Measurements from ENCODE around the gene PRDM4.
A peak's percentile ranks its signal among the peaks of the same experiment; 100 is the strongest.
"Not testable (repeated sequence)": the region's sequence is repeated elsewhere in the genome, so short reads cannot be mapped to it uniquely, and the experiment has no call there.

Gene PRDM4

DNA sequence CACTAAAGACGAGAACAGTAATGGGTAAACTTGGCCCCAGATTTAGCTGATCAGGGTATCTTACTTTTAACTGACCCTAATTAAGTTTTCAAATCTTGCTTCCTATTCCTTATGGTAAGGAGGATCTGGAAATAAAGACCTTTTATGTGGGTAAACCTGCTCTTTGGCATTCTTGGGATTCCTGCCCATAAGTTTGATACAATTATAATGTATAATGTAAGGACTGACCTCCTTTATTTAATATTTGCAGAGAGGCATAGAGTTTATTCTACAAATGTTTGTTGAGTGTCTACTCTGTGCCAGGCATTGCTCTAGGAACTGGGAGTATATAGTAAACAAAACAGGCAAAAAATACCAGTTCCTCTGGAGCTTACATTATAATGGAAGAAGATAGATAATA is 4.4 kb upstream of the PRDM4 start:
- no peak for DNase-seq

DNA sequence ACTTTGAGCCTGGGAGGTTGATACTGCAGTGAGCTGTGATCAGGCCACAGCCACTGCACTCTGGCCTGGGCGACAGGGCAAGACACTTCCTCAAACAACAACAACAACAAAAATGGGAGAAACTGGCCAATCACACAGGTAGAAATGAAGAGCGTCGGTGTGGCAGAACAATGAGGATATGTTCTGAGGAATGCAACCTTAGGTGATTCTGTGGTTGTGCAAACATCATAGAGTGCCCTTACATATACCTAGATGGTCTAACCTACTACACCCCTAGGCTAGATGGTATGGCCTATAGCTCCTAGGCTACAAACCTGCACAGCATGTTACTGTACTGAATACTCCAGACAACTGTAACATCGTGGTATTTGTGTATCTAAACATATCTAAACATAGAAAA is 3.7 kb upstream of the PRDM4 start:
- no peak for DNase-seq

DNA sequence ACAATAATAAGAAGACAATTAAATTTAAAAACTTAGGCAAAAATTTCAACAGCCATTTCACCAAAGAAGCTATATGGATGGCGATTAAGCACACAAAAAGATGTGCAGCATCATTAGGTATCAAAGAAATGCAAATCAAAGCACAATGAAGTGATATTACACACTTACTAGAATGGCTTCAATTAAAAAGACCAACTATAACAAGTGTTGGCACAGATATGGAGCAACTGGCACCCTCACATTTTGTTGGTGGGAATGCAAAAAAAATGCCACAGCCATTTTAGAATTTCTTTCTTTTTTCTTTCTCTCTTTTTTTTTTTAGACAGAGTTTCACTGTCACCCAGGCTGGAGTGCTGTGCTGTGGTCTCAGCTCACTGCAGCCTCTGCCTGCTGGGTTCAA is 1.9 kb upstream of the PRDM4 start:
- no peak for DNase-seq

DNA sequence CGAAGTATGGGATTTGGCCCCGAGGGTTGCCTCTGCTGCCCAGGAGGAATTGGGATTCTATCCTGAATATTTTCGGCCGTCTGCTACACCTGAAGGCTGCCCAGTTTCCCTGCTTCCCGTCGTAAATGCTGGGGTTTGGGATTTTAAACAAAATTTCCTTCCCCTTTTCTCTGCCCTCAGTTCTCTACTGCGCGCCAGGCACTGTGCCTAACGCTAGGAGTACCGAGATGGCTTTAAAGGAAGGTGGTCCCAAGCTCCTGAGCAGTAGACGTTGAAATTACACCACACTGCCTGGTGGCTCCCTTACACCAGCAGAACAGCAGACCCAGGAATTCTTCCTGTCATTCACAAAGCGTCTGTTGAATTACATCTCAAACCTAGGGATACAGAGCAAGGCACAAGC is 566 bp upstream of the PRDM4 start:
- DNase-seq: no peak

DNA sequence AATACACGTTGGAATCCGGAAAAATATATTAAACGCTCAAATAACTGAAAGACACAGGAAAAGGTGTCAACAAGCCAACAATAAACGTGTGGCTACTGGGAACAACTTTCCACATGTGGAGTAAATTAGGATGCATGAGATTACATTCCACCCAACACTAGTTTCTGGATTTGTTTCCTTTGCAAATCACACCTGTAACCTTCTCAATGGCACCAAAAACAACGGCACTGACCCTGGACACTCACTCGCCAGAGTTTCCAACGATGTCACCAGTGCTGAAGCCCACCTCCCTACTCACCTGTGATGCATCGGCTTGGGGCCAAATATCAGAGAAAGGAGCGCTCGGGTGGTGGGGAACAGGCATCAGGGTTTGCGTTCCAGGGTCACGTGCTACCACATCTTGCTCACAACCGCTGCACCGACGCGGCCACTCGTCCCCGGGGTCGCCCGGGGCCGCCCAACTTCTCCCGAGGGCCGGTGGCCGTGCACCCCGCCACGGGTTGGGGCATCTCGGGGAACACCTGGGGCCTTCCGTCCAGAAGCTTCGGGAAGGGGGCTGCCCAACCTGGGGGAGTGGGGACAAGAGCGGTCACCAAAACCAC is 629 bp downstream of the PRDM4 start:
- no peak for DNase-seq

DNA sequence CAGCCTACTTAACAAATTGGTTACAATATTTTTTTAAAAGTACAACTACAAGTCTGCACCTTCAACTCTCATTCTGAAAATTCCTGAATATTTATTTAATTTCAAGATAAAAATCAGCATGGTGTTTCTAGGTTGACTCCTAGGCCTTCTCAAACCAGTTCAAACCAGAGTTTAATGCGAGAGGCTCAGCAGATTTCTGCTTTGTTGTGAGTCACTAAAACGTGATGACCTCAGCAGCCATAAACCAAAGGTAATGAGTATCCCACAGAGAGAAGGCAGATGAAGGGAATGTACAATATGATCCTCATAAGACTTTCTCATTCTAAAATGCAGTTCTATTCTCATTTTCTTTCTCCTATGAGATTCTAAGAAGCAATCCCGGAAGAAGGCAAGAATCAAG is 1.5 kb downstream of the PRDM4 start:
- no peak for DNase-seq

DNA sequence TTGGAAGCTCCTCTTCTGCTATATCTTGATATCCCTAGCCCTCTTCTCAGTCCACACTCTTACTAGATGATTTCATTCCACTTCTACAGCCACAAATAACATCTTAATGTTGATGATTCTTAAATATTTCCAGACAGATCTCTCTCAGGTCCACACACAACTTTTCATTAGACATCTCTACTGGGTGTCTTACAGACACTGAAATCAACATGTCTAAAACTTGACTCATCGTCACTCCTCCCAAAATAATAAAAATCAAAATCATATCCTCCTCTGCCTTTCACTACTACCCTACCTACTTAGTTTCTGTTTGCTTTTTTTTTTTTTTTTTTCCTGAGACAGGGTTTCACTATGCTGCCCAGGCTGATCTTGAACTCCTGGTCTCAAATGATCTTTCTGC is 11.9 kb downstream of the PRDM4 start:
- DNase-seq: no peak

DNA sequence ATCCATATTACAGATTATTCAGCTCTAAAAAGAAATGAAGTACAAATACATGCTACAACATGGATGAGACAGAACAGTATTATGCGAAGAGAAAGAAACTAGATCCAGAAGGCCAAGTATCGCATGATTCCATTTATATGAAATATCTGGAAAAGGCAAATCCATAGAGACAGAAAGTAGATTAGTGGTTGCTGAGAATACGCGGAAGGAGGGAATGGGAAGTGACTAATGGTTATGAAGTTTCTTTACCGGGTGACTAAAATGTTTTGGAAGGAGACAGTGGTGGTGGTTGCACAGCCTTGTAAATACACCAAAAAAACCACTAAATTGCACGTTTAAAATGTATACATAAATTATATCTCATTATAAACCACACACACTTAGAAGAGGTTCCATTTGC is 12.5 kb downstream of the PRDM4 start:
- DNase-seq: no peak

DNA sequence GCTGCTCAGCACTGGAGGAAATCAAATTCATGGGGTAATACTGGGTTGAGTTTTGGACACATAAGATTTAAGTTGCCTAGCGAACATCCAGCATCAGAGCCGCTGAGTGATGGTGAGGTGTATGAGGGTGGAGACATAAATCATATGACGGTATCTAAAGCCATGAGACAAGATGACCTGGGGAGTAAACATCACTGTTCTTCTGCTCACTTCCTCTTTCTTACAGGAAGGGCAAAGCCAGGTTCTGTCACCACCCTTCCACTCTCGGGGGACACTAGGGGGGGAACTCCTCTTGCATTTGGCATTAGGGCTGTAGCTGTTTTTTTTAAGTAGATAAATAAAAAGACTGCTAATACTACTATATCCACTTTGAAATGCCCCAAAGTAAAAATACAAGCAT is 24.0 kb downstream of the PRDM4 start:
- DNase-seq: no peak

DNA sequence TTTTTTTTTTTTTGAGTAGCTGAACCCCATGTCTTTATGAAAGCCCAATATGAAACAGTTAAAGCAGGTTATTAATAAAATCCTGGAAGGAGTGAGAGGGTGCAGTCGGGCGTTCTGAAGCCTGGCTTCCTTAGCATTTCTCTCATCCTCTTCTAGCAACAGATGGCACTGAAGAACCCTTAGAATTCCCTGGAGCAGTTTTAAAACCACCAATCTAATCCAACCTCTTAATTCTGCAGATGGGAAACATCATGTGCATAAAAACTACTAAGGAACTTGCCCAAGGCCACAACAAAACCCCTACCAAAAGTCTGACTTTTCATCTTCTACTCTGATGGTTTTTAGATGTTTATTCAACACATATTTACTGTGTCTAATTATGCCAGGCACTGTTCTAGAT is 25.2 kb downstream of the PRDM4 start:
- DNase-seq: no peak

DNA sequence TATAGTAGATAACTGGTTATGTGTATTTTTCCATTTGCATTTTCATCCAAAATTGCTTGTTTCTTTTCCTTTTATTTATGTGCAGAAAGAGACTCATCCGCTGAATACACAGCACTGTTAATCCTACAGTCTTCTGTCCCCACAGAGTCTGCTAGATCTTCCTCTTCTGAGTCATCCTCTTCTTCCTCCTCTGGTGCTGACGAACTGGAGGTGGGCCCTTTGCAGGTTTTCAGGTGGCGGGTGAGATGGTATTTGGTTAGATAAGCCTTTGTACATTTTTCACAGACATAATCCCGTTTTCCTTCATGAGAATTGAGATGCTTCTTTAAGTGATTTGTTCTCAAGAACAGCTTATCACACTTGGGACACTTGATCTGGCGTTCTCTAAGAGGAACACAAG is 26.8 kb downstream of the PRDM4 start:
- no peak for DNase-seq

DNA sequence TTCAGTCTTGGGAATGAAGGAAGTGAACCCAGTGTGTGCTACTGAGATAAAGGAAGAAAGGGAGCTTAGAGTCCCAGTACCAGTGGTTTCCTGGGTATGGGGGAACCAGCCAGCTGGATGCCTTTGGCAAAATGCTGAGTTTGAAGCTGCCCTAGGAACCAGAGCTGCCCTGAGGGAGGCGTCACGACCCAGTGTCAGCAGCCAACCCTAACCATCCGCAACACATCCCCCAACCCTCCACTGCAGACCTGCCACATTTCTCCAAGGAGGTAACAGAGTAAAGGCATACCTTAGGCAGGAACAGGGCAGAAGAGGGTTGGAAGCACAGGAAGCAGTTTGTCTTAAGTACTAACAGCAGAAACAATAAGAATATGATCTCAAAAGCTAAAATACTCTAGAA is 28.6 kb downstream of the PRDM4 start:
- DNase-seq: no peak

DNA sequence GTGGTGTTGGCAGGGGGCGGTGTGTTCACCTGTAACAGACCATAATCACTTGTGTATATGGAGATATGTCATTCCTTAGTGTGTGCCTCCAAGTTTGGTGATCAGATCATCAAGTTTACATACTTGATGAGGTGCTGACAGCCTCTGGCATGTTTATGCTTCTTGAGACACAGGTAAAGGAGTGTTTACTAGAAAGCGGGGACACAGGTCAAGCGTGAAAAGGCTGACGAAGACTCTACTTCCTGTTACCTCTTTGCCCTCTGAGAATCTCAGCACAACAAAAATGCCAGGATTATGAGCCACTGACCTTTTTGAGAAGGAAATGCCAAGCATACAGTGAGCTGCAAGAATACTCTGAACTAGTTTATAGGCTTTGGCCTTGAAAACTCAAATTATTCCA is 29.6 kb downstream of the PRDM4 start:
- no peak for DNase-seq

DNA sequence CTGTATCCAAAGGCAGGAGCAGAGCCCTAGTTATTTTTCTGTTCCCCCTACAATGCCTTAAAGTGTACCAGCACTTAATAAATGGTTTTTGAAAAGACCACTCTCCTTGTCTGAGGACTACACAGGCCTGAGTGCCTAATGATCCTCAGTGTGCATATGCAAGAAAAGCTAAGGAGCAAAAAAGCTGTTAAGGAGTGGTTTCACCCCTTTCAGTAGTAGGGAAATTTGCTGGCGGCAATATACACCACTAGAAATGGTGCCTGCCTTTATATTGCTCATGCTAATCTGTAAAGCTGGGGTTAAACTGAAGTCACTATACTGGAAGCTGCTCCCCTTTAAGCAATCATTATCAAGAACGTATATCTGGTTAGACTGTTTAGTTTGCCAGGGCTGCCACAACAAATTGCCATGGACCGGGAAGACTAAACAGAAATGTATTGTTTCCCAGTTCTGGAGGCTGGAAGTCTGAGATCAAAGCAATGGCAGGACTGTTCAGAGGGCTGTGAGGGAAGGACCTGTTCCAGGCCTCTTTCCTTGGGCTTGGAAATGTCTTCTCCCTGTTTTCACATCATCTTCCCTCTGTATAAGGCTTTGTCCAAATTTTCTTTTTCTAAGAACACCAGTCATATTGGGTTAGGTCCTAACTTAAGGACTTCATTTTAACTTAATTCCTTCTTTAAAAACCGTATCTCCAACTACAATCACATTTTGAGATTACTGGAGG is 30.2 kb downstream of the PRDM4 start:
- DNase-seq: no peak

DNA sequence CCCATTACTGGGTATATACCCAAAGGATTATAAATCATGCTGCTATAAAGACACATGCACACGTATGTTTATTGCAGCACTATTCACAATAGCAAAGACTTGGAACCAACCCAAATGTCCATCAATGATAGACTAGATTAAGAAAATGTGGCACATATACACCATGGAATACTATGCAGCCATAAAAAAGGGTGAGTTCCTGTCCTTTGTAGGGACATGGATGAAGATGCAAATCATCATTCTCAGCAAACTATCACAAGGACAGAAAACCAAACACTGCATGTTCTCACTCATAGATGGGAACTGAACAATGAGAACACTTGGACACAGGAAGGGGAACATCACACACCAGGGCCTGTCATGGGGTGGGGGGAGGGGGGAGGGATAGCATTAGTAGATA is 33.2 kb downstream of the PRDM4 start:
- not testable (repeated sequence) for DNase-seq

DNA sequence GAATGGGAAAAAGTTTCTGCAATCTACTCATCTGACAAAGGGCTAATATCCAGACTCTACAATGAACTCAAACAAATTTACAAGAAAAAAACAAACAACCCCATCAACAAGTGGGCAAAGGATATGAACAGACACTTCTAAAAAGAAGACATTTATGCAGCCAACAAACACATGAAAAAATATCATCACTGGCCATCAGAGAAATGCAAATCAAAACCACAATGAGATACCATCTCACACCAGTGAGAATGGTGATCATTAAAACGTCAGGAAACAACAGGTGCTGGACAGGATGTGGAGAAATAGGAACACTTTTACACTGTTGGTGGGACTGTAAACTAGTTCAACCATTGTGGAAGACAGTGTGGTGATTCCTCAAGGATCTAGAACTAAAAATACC is 33.6 kb downstream of the PRDM4 start:
- not testable (repeated sequence) for DNase-seq

DNA sequence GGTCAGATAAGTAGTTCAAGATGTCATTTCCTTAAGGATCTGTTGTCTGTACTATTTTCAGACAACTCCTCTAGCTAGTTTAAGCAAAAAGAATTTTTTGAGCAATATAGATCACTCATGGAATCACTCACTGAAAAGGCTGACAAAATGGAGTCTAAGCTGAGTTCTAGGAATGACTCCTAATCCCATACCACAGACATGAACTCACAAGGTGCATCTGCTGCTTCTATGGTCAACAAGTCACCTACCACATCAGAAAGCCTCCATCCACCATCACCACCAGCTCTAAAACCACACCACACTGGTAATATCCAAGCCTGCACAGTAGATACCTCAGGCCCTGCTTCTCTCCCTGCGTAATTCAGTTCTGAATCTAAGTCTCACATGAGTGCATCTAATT is 42.3 kb downstream of the PRDM4 start:
- DNase-seq: no peak

DNA sequence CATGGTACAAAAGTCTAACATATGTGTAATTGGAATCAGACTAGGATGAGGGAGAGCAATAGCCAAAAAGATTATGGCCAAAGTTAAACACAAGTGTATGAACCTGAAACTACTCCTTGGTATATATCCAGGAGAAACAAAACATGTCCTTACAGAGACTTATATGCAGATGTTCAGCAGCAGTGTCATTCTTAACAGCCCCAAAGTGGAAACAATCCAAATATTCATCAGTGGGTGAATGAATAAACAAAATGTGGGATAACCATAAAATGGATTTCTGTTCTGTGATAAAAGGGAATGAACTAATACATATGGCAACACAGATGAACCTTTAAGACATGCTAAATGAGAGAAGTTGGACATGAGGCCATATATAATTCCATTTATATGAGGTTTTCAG is 45.2 kb downstream of the PRDM4 start:
- no peak for DNase-seq

DNA sequence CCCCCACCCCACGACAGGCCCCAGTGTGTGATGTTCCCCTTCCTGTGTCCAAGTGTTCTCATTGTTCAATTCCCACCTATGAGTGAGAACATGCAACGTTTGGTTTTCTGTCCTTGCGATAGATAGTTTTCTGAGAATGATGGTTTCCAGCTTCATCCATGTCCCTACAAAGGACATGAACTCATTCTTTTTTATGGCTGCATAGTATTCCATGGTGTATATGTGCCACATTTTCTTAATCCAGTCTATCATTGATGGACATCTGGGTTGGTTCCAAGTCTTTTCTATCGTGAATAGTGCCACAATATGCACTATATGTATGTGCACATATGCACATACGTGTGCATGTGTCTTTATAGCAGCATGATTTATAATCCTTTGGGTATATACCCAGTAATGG is 55.4 kb downstream of the PRDM4 start:
- not testable (repeated sequence) for DNase-seq

DNA sequence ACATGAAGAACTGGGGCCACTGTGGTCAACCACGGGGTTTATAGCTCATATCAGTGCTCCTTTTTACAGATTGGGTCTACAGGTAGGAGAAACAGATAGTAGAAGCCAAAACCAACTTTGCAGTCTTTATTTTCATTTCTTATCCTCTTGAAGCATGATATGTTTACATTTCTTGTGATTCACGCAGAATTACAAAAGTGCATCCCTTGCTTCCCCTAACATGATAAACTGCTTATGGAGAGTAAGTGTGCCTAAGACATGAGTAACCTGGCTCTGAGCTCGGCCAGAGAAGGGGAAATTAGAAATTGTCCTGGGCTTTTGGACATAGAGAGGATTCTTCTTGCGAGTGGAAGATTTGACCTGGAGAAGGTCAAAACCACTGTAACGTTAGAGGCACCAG is 56.9 kb downstream of the PRDM4 start:
- DNase-seq: no peak

DNA sequence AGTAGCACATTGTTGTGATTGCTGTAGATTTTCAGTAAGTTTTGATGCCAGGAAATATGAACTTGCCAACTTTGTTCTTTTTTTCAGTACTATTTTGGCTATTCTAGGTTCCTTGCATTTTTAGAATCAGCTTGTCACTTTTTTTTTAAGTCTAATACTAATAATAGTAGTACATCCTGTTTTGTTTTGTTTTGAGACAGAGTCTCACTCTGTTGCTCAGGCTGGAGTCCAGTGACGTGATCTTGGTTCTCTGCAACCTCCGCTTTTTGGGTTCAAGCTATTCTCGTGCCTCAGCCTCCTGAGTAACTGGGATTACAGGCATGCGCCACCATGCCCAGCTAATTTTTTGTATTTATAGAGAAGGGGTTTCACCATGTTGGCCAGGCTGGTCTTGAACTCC is 58.8 kb downstream of the PRDM4 start:
- DNase-seq: no peak

DNA sequence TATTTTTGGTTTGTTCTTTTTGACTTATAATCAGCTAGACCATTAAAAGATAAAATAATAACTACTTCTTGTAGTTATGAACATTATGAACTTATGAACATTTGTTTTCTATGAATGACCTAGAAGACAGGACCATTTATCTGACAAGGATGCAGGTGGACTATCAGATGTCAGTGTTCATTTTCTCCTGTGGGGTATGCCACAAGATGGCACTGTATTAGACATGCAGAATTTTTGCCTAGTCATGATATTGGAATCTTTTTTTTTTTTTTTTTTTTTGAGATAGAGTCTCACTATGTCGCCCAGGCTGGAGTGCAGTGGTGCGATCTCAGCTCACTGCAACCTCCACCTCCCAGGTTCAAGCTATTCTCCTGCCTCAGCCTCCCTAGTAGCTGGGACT is 65.2 kb downstream of the PRDM4 start:
- not testable (repeated sequence) for DNase-seq

DNA sequence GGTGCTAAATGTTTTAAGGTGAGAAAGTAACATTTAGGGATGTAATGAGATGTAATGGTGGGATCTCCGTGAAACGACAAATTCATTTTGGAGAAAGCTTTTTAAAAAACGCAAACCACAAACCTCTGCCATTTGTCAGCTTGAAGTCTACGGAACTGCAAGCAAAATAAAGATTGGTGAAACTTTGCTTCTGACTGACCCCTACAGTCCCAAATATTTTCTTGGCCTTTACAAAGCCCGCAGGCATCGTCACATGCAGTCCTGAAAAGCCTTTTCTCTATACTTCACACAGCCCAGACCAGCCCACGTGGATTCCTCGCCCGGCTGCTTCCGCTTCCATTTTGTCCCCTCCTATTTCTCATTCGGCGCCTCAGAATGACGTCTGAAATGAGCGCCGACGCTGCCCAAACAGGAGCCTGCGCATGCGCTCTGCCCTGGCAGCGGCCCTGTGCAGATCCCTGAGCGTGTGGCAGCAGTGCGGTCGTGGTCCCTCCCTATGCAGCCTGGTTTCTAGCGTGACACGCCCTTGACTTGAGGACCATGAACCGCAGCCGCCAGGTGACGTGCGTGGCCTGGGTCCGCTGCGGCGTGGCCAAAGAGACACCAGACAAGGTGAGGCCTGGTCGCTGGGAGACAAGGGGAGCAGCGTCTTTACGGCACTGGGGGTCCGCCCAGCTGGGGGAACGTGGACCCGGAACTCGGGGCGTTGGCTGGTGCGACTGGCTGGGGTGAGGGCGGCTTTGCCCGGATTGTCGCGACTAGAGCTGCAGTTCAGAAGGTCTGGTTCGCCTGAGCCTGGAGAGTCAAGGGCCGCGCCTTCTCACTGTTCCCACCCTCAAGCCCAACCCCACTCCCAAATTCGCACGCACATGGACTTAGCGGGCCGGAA is 75.3 kb downstream of the PRDM4 start, which contains the start of gene PWP1:
Gene PWP1, plus strand, starts transcription at position 440 of the 889 bp plus-strand sequence. Its CDS starts 101 bp downstream, at position 541.
- peak; percentile 65 for DNase-seq

DNA sequence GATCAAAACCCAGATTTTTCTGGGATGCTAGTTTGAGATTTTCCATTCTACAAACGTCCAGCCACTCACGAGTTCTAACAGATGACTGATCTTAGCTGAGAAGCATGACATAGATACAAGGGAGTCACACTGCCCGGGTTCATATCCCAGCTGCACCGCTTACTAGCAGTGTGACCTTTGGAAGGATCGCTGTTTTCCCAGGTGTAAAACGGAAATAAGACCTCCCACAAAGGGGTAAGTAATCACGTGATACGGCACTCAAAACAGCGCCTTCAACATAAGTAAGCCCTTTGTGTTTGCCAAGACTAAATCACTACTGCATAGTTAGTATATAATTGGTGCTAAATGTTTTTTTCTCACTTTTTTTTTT is 76.0 kb downstream of the PRDM4 start:
- DNase-seq: no peak

All from GOT3 (cell line).